ENCODE results near the gene BCR.
"Not testable (repeated sequence)": the region's sequence is repeated elsewhere in the genome, so short reads cannot be mapped to it uniquely, and the experiment has no call there.

Gene BCR

GRCh38 chr22:23180301-23180892 is at the start of gene BCR:
Gene BCR (plus strand): TSS chr22:23180509. CDS start chr22:23180961, 452 bp downstream.
- DNase-seq (ENCODE audit: low spot score), result no peak
- Histone ChIP-seq H3K9me3 (ENCODE audit: severe bottlenecking) (peaks cover 18% of the 10 kb centered on the region), H3K27me3 (ENCODE audit: insufficient read depth, poor library complexity, severe bottlenecking) (no peaks in the 10 kb centered on the region), H3K4me1 (ENCODE audit: insufficient read depth, poor library complexity, severe bottlenecking) (peaks cover 5% of the 10 kb centered on the region), H3K27ac (ENCODE audit: poor library complexity, severe bottlenecking) (peak within 1 kb of the TSS; percentile 71), H3K4me3 (ENCODE audit: severe bottlenecking) (peak within 1 kb of the TSS; percentile 76), H3K36me3 (ENCODE audit: low read depth) (peaks cover 36% of the 10 kb centered on the region)
- peak; percentile 33 for TF ChIP-seq CTCF (IDR thresholded peaks at IDR 0.05; ENCODE audit: poor library complexity, severe bottlenecking)
- ATAC-seq (ENCODE audit: low read depth), result peak; percentile 69

GRCh38 chr22:23130697-23131096 is 49.6 kb upstream of the BCR start:
- peaks cover 12% of the 10 kb centered on the region for H3K9me3 ChIP-seq (ENCODE audit: severe bottlenecking)
- DNase-seq (ENCODE audit: low spot score) (no peak), ATAC-seq (ENCODE audit: low read depth) (0 out of 3 replicates have a peak, but pooled peaks have one; percentile 33)
- H3K4me3 ChIP-seq (ENCODE audit: severe bottlenecking), result no peak overlapping the region
- no peaks in the 10 kb centered on the region for H3K4me1 ChIP-seq (ENCODE audit: insufficient read depth, poor library complexity, severe bottlenecking)
- H3K27me3 ChIP-seq (ENCODE audit: insufficient read depth, poor library complexity, severe bottlenecking), result no peaks in the 10 kb centered on the region
- no peak for TF ChIP-seq CTCF (IDR thresholded peaks at IDR 0.05; ENCODE audit: poor library complexity, severe bottlenecking)
- no peak overlapping the region for H3K27ac ChIP-seq (ENCODE audit: poor library complexity, severe bottlenecking)
- H3K36me3 ChIP-seq (ENCODE audit: low read depth), result no peaks in the 10 kb centered on the region

GRCh38 chr22:23131931-23132330 is 48.4 kb upstream of the BCR start:
- no peaks in the 10 kb centered on the region for H3K36me3 ChIP-seq (ENCODE audit: low read depth)
- no peak overlapping the region for H3K27ac ChIP-seq (ENCODE audit: poor library complexity, severe bottlenecking)
- no peak overlapping the region for H3K4me3 ChIP-seq (ENCODE audit: severe bottlenecking)
- H3K9me3 ChIP-seq (ENCODE audit: severe bottlenecking), result peaks cover 12% of the 10 kb centered on the region
- no peak for DNase-seq (ENCODE audit: low spot score)
- no peaks in the 10 kb centered on the region for H3K4me1 ChIP-seq (ENCODE audit: insufficient read depth, poor library complexity, severe bottlenecking)
- ATAC-seq (ENCODE audit: low read depth), result no peak
- H3K27me3 ChIP-seq (ENCODE audit: insufficient read depth, poor library complexity, severe bottlenecking), result no peaks in the 10 kb centered on the region
- TF ChIP-seq CTCF (IDR thresholded peaks at IDR 0.05; ENCODE audit: poor library complexity, severe bottlenecking), result no peak

GRCh38 chr22:23132376-23133091 is 47.8 kb upstream of the BCR start:
- Histone ChIP-seq H3K27ac (ENCODE audit: poor library complexity, severe bottlenecking) (no peak overlapping the region), H3K4me3 (ENCODE audit: severe bottlenecking) (no peak overlapping the region), H3K9me3 (ENCODE audit: severe bottlenecking) (peaks cover 10% of the 10 kb centered on the region), H3K27me3 (ENCODE audit: insufficient read depth, poor library complexity, severe bottlenecking) (no peaks in the 10 kb centered on the region), H3K4me1 (ENCODE audit: insufficient read depth, poor library complexity, severe bottlenecking) (no peaks in the 10 kb centered on the region), H3K36me3 (ENCODE audit: low read depth) (no peaks in the 10 kb centered on the region)
- no peak for TF ChIP-seq CTCF (IDR thresholded peaks at IDR 0.05; ENCODE audit: poor library complexity, severe bottlenecking)
- ATAC-seq (ENCODE audit: low read depth) (no peak), DNase-seq (ENCODE audit: low spot score) (no peak)

GRCh38 chr22:23133922-23134321 is 46.4 kb upstream of the BCR start:
- TF ChIP-seq CTCF (IDR thresholded peaks at IDR 0.05; ENCODE audit: poor library complexity, severe bottlenecking), result no peak
- H3K4me1 ChIP-seq (ENCODE audit: insufficient read depth, poor library complexity, severe bottlenecking), result peaks cover 7% of the 10 kb centered on the region
- H3K27me3 ChIP-seq (ENCODE audit: insufficient read depth, poor library complexity, severe bottlenecking), result no peaks in the 10 kb centered on the region
- H3K9me3 ChIP-seq (ENCODE audit: severe bottlenecking), result peaks cover 5% of the 10 kb centered on the region
- no peak overlapping the region for H3K27ac ChIP-seq (ENCODE audit: poor library complexity, severe bottlenecking)
- no peak overlapping the region for H3K4me3 ChIP-seq (ENCODE audit: severe bottlenecking)
- H3K36me3 ChIP-seq (ENCODE audit: low read depth), result no peaks in the 10 kb centered on the region
- DNase-seq (ENCODE audit: low spot score) (no peak), ATAC-seq (ENCODE audit: low read depth) (no peak)

- H3K36me3 ChIP-seq (ENCODE audit: low read depth); ATAC-seq (ENCODE audit: low read depth); H3K27ac ChIP-seq (ENCODE audit: poor library complexity, severe bottlenecking); H3K4me1 ChIP-seq (ENCODE audit: insufficient read depth, poor library complexity, severe bottlenecking); DNase-seq (ENCODE audit: low spot score); H3K27me3 ChIP-seq (ENCODE audit: insufficient read depth, poor library complexity, severe bottlenecking); H3K9me3 ChIP-seq (ENCODE audit: severe bottlenecking); H3K4me3 ChIP-seq (ENCODE audit: severe bottlenecking): not testable (repeated sequence)
Observed at GRCh38 chr22:23136991-23137390, 43.3 kb upstream of the BCR start.
